Activated naive CD8-positive, alpha-beta T cell treated with anti-CD3 and anti-CD28 coated beads, Interleukin-2, amount 10 ng/mL, durations not matched to agents 7 days and 5 days (primary cell): Measurements from ENCODE around the gene BCAR1. TPM values are rescaled to one million over a fixed set of nuclear protein-coding genes. Genes with fewer than 3 reads are reported as not detected.
"Not testable (repeated sequence)": the region's sequence is repeated elsewhere in the genome, so short reads cannot be mapped to it uniquely, and the experiment has no call there.

Experiments used
- ATAC-seq: fragments of 150-1000 bp; cut with Tn5 transposase; one replicate; pipeline ENCODE4 v1.10.0; 2021; ENCODE audit warnings: low read depth, moderate library complexity
- POLR2A ChIA-PET: fragments of 350-600 bp; sonication (Branson Sonifier 250); formaldehyde crosslinking; loops from one replicate; lab custom pipeline; 2021; ENCODE audit warnings: antibody characterized with exemption; lab: Charles Lee
- DNase-seq: peaks from one replicate; pipeline ENCODE4 v3.0.0; 2021
- H3K27ac Mint-ChIP-seq: one replicate; pipeline ENCODE4 v1.8.0; 2022; ENCODE audit warnings: mild to moderate bottlenecking, mixed read lengths
- H3K27me3 Mint-ChIP-seq: one replicate; pipeline ENCODE4 v1.8.0; 2022; ENCODE audit warnings: mild to moderate bottlenecking, moderate library complexity, mixed read lengths
- H3K36me3 Mint-ChIP-seq: one replicate; pipeline ENCODE4 v1.8.0; 2021; ENCODE audit warnings: mild to moderate bottlenecking, mixed read lengths
- H3K4me1 Mint-ChIP-seq: one replicate; pipeline ENCODE4 v1.8.0; 2021; ENCODE audit warnings: mixed read lengths
- H3K4me3 Mint-ChIP-seq: one replicate; pipeline ENCODE4 v1.8.0; 2022; ENCODE audit warnings: mild to moderate bottlenecking, moderate library complexity, mixed read lengths
- H3K9me3 Mint-ChIP-seq: one replicate; pipeline ENCODE4 v1.8.0; 2021; ENCODE audit warnings: mixed read lengths
- total RNA-seq, 2 experiments: library from RNA; stranded (reverse); gene quantifications; one replicate each; pipeline ENCODE4 v1.2.3, GENCODE V29; 2021

Gene BCAR1
- total RNA-seq, 2 experiments from 2014 or later = not detected

GRCh38 chr16:75246504-75247205 lies 4.8 kb downstream of the BCAR1 start:
- Mint-ChIP-seq H3K27ac (no peak overlapping the region), H3K9me3 (no peaks in the 10 kb centered on the region), H3K4me1 (peaks cover 7% of the 10 kb centered on the region), H3K36me3 (no peaks in the 10 kb centered on the region), H3K4me3 (no peak overlapping the region), H3K27me3 (peaks cover 19% of the 10 kb centered on the region)
- POLR2A ChIA-PET = no interaction called here
- DNase-seq (no peak), ATAC-seq (no peak)

- Mint-ChIP-seq H3K27ac (no peak overlapping the region), H3K4me1 (peaks cover 5% of the 10 kb centered on the region), H3K9me3 (no peaks in the 10 kb centered on the region), H3K36me3 (no peaks in the 10 kb centered on the region), H3K4me3 (no peak overlapping the region), H3K27me3 (peaks cover 13% of the 10 kb centered on the region)
- POLR2A ChIA-PET = no interaction called here
- DNase-seq (no peak), ATAC-seq (no peak)
Observed at GRCh38 chr16:75244844-75245758, 6.3 kb downstream of the BCAR1 start.

GRCh38 chr16:75244225-75244809 lies 7.1 kb downstream of the BCAR1 start:
- no peak overlapping the region for H3K27ac Mint-ChIP-seq
- H3K4me1 Mint-ChIP-seq = peaks cover 5% of the 10 kb centered on the region
- H3K36me3 Mint-ChIP-seq = no peaks in the 10 kb centered on the region
- H3K4me3 Mint-ChIP-seq = no peak overlapping the region
- no peaks in the 10 kb centered on the region for H3K9me3 Mint-ChIP-seq
- no peak for DNase-seq
- POLR2A ChIA-PET = no interaction called here
- H3K27me3 Mint-ChIP-seq = peaks cover 5% of the 10 kb centered on the region
- ATAC-seq = no peak

GRCh38 chr16:75243667-75244224 lies 7.7 kb downstream of the BCAR1 start:
- H3K4me3 Mint-ChIP-seq = no peak overlapping the region
- DNase-seq (no peak), ATAC-seq (no peak)
- POLR2A ChIA-PET = no interaction called here
- no peaks in the 10 kb centered on the region for H3K36me3 Mint-ChIP-seq
- peaks cover 5% of the 10 kb centered on the region for H3K4me1 Mint-ChIP-seq
- H3K27ac Mint-ChIP-seq = no peak overlapping the region
- H3K9me3 Mint-ChIP-seq = no peaks in the 10 kb centered on the region
- H3K27me3 Mint-ChIP-seq = peaks cover 4% of the 10 kb centered on the region

GRCh38 chr16:75242436-75243078 lies 8.9 kb downstream of the BCAR1 start:
- H3K36me3 Mint-ChIP-seq, H3K4me3 Mint-ChIP-seq, H3K27ac Mint-ChIP-seq, POLR2A ChIA-PET, ATAC-seq, H3K4me1 Mint-ChIP-seq, DNase-seq, H3K27me3 Mint-ChIP-seq, H3K9me3 Mint-ChIP-seq: not testable (repeated sequence)

GRCh38 chr16:75241955-75242354 lies 9.5 kb downstream of the BCAR1 start:
- no peaks in the 10 kb centered on the region for H3K9me3 Mint-ChIP-seq
- H3K4me1 Mint-ChIP-seq = peaks cover 5% of the 10 kb centered on the region

GRCh38 chr16:75241412-75241811 lies 10.0 kb downstream of the BCAR1 start:
- H3K4me3 Mint-ChIP-seq = no peak overlapping the region
- no peaks in the 10 kb centered on the region for H3K36me3 Mint-ChIP-seq
- no peak overlapping the region for H3K27ac Mint-ChIP-seq
- H3K27me3 Mint-ChIP-seq = no peaks in the 10 kb centered on the region
- POLR2A ChIA-PET = no interaction called here
- H3K4me1 Mint-ChIP-seq = peaks cover 5% of the 10 kb centered on the region
- no peak for ATAC-seq
- H3K9me3 Mint-ChIP-seq = no peaks in the 10 kb centered on the region
- DNase-seq = no peak

More at GRCh38 chr16:75241955-75242354, 9.5 kb downstream of the BCAR1 start:
- Mint-ChIP-seq H3K27ac (no peak overlapping the region), H3K4me3 (no peak overlapping the region), H3K27me3 (no peaks in the 10 kb centered on the region), H3K36me3 (no peaks in the 10 kb centered on the region)
- DNase-seq (no peak), ATAC-seq (no peak)
- POLR2A ChIA-PET = no interaction called here

- H3K4me1 Mint-ChIP-seq, H3K9me3 Mint-ChIP-seq, H3K27me3 Mint-ChIP-seq, H3K36me3 Mint-ChIP-seq, ATAC-seq, POLR2A ChIA-PET, H3K27ac Mint-ChIP-seq, DNase-seq, H3K4me3 Mint-ChIP-seq: not testable (repeated sequence)
Observed at GRCh38 chr16:75240633-75241032, 10.8 kb downstream of the BCAR1 start.

- H3K9me3 Mint-ChIP-seq = no peaks in the 10 kb centered on the region
- no peak for ATAC-seq
Observed at GRCh38 chr16:75239542-75240122, 11.8 kb downstream of the BCAR1 start.

GRCh38 chr16:75238853-75239541 lies 12.4 kb downstream of the BCAR1 start:
- ATAC-seq = no peak
- no peak overlapping the region for H3K4me3 Mint-ChIP-seq
- DNase-seq = no peak
- POLR2A ChIA-PET = interaction anchor here (1.0 kb wide), 1 partner anchor 18 kb away, joined by 3 read pairs; no protein-coding TSS in a partner anchor
- H3K27me3 Mint-ChIP-seq = no peaks in the 10 kb centered on the region
- no peak overlapping the region for H3K27ac Mint-ChIP-seq
- H3K36me3 Mint-ChIP-seq = no peaks in the 10 kb centered on the region
- H3K9me3 Mint-ChIP-seq = no peaks in the 10 kb centered on the region
- no peaks in the 10 kb centered on the region for H3K4me1 Mint-ChIP-seq

More at GRCh38 chr16:75239542-75240122, 11.8 kb downstream of the BCAR1 start:
- no peaks in the 10 kb centered on the region for H3K36me3 Mint-ChIP-seq
- H3K4me1 Mint-ChIP-seq = peaks cover 2% of the 10 kb centered on the region
- DNase-seq = no peak
- H3K4me3 Mint-ChIP-seq = no peak overlapping the region
- POLR2A ChIA-PET = interaction anchor here (1.0 kb wide), 1 partner anchor 19 kb away, joined by 3 read pairs; no protein-coding TSS in a partner anchor
- H3K27me3 Mint-ChIP-seq = no peaks in the 10 kb centered on the region
- H3K27ac Mint-ChIP-seq = no peak overlapping the region

GRCh38 chr16:75238132-75238852 lies 13.1 kb downstream of the BCAR1 start:
- H3K9me3 Mint-ChIP-seq = no peaks in the 10 kb centered on the region
- H3K27ac Mint-ChIP-seq = no peak overlapping the region
- peaks cover 1% of the 10 kb centered on the region for H3K4me1 Mint-ChIP-seq
- POLR2A ChIA-PET = interaction anchor here (1.0 kb wide), 1 partner anchor 18 kb away, joined by 3 read pairs; no protein-coding TSS in a partner anchor
- H3K27me3 Mint-ChIP-seq = peaks cover 2% of the 10 kb centered on the region
- ATAC-seq (no peak), DNase-seq (no peak)
- no peaks in the 10 kb centered on the region for H3K36me3 Mint-ChIP-seq
- no peak overlapping the region for H3K4me3 Mint-ChIP-seq
